Panc1 (cell line): ENCODE measurements around the gene APOBEC3B. TPM values are rescaled to one million over a fixed set of nuclear protein-coding genes. Genes with fewer than 3 reads are reported as not detected.

ENCODE experiments used
- ATAC-seq: fragments of 200-7000 bp; cut with Tn5 transposase; 2 replicates; pipeline ENCODE4 v1.9.1; 2020; ENCODE audit warnings: mild to moderate bottlenecking, moderate library complexity
- BruUV-seq: library from RNA; stranded (reverse); fragments of 400-500 nt; replicated peaks from 2 replicates; lab custom pipeline; 2021; lab: Mats Ljungman, UMichigan
- CTCF ChIA-PET: fragments of 300-600 bp; sonication (Branson Sonifier 250); formaldehyde crosslinking; loops from one replicate; lab custom pipeline; 2022; ENCODE audit warnings: antibody characterized with exemption; lab: Charles Lee
- POLR2A ChIA-PET: fragments of 300-600 bp; sonication (Branson Sonifier 250); formaldehyde crosslinking; loops from one replicate; lab custom pipeline; 2022; ENCODE audit warnings: antibody characterized with exemption; lab: Charles Lee
- DNase-seq: peaks from one replicate; pipeline ENCODE4 v3.0.0-alpha.2; 2010; ENCODE audit warnings: low read depth, low spot score
- H3K27ac ChIP-seq: 2 replicates; pipeline ENCODE4 v1.5.1; 2011; ENCODE audit warnings: mild to moderate bottlenecking, low read length, inconsistent platforms
- H3K27me3 ChIP-seq: fragments of 200-500 bp; sonication (Bioruptor generic); 2 replicates; pipeline ENCODE4 v1.6.0; 2014; ENCODE audit warnings: low read length, inconsistent platforms; ENCODE audit not compliant: control insufficient read depth, insufficient read depth
- H3K36me3 ChIP-seq: fragments of 200-500 bp; sonication (Bioruptor generic); 2 replicates; pipeline ENCODE4 v1.5.1; 2014; ENCODE audit warnings: inconsistent platforms, mild to moderate bottlenecking, low read length, moderate library complexity; ENCODE audit not compliant: control insufficient read depth, insufficient read depth
- H3K4me1 ChIP-seq: 2 replicates; pipeline ENCODE4 v1.5.1; 2011; ENCODE audit warnings: inconsistent platforms, mild to moderate bottlenecking, low read length, moderate library complexity; ENCODE audit not compliant: control insufficient read depth, insufficient read depth
- H3K4me3 ChIP-seq, 2 experiments: 2 replicates each; pipeline ENCODE4 v1.5.1; 2011 to 2012; ENCODE audit warnings: low read depth in 2 of 2, low read length in 2 of 2, mild to moderate bottlenecking in 2 of 2, inconsistent platforms in 1 of 2, moderate library complexity in 1 of 2
- H3K9me3 ChIP-seq: fragments of 200-500 bp; sonication (Bioruptor generic); 2 replicates; pipeline ENCODE4 v1.5.1; 2014; ENCODE audit warnings: low read depth, mild to moderate bottlenecking, inconsistent platforms, low read length, moderate library complexity; ENCODE audit not compliant: control insufficient read depth, insufficient read depth
- CTCF ChIP-seq: fragments of 450-650 bp; IDR thresholded peaks from 2 replicates; pipeline ENCODE4 v1.5.1; 2017; ENCODE audit warnings: mild to moderate bottlenecking
- POLR2AphosphoS5 ChIP-seq: IDR thresholded peaks from 2 replicates; pipeline ENCODE4 v1.6.1; 2012; ENCODE audit warnings: mild to moderate bottlenecking, low read depth, low read length, moderate library complexity
- REST ChIP-seq, 2 experiments: IDR thresholded peaks; 2 replicates each; pipeline ENCODE4 v1.6.1; 2011 to 2012; ENCODE audit warnings: low read depth in 2 of 2, control low read depth in 1 of 2, low read length in 1 of 2, mild to moderate bottlenecking in 1 of 2, moderate library complexity in 1 of 2; ENCODE audit not compliant: insufficient read depth in 1 of 2
- SIN3A ChIP-seq: IDR thresholded peaks from 2 replicates; pipeline ENCODE4 v1.6.1; 2012; ENCODE audit warnings: low read depth, mild to moderate bottlenecking, low read length, moderate library complexity, borderline replicate concordance; ENCODE audit not compliant: insufficient read depth
- TCF7L2 ChIP-seq: IDR thresholded peaks from 2 replicates; pipeline ENCODE4 v1.6.1; 2011; ENCODE audit warnings: mild to moderate bottlenecking, low read depth, low read length, inconsistent platforms
- in situ Hi-C: cut with HindIII; loops from 2 replicates; pipeline ENCODE4 v1.10.0; 2016; ENCODE audit warnings: low sequenced_read_pairs, low pct_unique_long_range_greater_than_20kb
- intact Hi-C: fragments of 100-400 bp; cut with micrococcal nuclease; formaldehyde crosslinking; loops from one replicate; pipeline ENCODE4 v1.10.0; 2022; ENCODE audit not compliant: unreplicated experiment
- total RNA-seq: library from RNA; stranded (reverse); gene quantifications from one replicate; pipeline ENCODE4 v1.2.1, GENCODE V29; 2021; ENCODE audit not compliant: unreplicated experiment

APOBEC3B gene
- total RNA-seq, 1 experiment from 2014 or later, result 15.6 TPM

GRCh38 chr22:38938925-38939324 lies 43.2 kb upstream of the APOBEC3B start:
- DNase-seq (no peak), ATAC-seq (no peak)
- no TSS peak for BruUV-seq
- Histone ChIP-seq H3K4me1 (no peaks in the 10 kb centered on the region), H3K36me3 (no peaks in the 10 kb centered on the region), H3K9me3 (no peaks in the 10 kb centered on the region), H3K27ac (no peak overlapping the region), H3K27me3 (no peaks in the 10 kb centered on the region), H3K4me3 (no peak overlapping the region)
- CTCF ChIA-PET, result no interaction called here
- POLR2A ChIA-PET, result no interaction called here
- in situ Hi-C loops (no loop called here), intact Hi-C loops (no loop called here)
- TF ChIP-seq CTCF (no peak), SIN3A (no peak), TCF7L2 (no peak)

- no peaks in the 10 kb centered on the region for H3K4me1 ChIP-seq
- TF ChIP-seq SIN3A (no peak), POLR2AphosphoS5 (no peak), CTCF (no peak), REST (IDR thresholded peaks at IDR 0.05; ENCODE audit: insufficient read depth in 1 of 2, low read depth in 2 of 2, low read length in 1 of 2) (no peak), TCF7L2 (no peak)
- no TSS peak for BruUV-seq
- in situ Hi-C loops, result no loop called here
- intact Hi-C loops, result no loop called here
- no peaks in the 10 kb centered on the region for H3K27me3 ChIP-seq
- no peak overlapping the region for H3K4me3 ChIP-seq
- ChIA-PET POLR2A (no interaction called here), CTCF (no interaction called here)
- ATAC-seq (no peak), DNase-seq (no peak)
- no peaks in the 10 kb centered on the region for H3K9me3 ChIP-seq
- H3K36me3 ChIP-seq, result no peaks in the 10 kb centered on the region
- H3K27ac ChIP-seq, result no peak overlapping the region
Measured at GRCh38 chr22:38940811-38941384, 41.2 kb upstream of the APOBEC3B start.
